Testis (tissue), 2 donors: ENCODE measurements around the gene MRPL37.

Experiments used
- POLR2A ChIP-seq: fragments of 450-650 bp; IDR thresholded peaks from one replicate; pipeline ENCODE4 v1.6.1; 2017; ENCODE audit warnings: antibody characterized with exemption, mild to moderate bottlenecking, moderate library complexity
- TF ChIP-seq, protein P1 (sequence below), 3 experiments: fragments of 450-650 bp in 2 of 3; fragments of 200-600 bp in 1 of 3; sonication (generic) in 1 of 3; IDR thresholded peaks; one replicate each; pipeline ENCODE4 v1.5.1; 2016 to 2019; ENCODE audit warnings: antibody characterized with exemption in 3 of 3, mild to moderate bottlenecking in 2 of 3, moderate library complexity in 1 of 3

GRCh38 chr1:54176621-54177327, 23.2 kb upstream of the MRPL37 start:
- TF ChIP-seq, protein P1, sequence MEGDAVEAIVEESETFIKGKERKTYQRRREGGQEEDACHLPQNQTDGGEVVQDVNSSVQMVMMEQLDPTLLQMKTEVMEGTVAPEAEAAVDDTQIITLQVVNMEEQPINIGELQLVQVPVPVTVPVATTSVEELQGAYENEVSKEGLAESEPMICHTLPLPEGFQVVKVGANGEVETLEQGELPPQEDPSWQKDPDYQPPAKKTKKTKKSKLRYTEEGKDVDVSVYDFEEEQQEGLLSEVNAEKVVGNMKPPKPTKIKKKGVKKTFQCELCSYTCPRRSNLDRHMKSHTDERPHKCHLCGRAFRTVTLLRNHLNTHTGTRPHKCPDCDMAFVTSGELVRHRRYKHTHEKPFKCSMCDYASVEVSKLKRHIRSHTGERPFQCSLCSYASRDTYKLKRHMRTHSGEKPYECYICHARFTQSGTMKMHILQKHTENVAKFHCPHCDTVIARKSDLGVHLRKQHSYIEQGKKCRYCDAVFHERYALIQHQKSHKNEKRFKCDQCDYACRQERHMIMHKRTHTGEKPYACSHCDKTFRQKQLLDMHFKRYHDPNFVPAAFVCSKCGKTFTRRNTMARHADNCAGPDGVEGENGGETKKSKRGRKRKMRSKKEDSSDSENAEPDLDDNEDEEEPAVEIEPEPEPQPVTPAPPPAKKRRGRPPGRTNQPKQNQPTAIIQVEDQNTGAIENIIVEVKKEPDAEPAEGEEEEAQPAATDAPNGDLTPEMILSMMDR (IDR thresholded peaks at IDR 0.05): no peak
- no peak for TF ChIP-seq POLR2A
